Measurements from ENCODE around the gene LAMA2. TPM values are rescaled to one million over a fixed set of nuclear protein-coding genes. Genes with fewer than 3 reads are reported as not detected.
"Not testable (repeated sequence)": the region's sequence is repeated elsewhere in the genome, so short reads cannot be mapped to it uniquely, and the experiment has no call there.

The LAMA2 gene
- total RNA-seq, 2 donors from 2014 or later = 0.28 to 0.40 TPM

DNA sequence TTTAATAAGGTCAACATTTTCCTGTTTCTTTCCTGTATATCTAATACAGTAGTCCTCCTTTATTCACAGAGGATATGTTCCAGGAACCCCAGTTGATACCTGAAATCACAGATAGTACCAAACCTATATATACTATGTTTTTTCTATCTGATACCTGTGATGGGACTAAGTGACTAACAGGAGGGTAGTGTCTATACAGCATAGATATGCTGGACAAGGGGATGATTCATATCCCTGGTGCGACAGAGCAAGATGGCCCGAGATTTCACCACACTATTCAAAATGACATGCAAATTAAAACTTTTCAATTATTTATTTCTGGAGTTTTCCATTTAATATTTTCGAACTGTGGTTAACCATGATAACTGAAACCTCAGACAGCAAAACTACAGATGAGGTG lies 281.1 kb downstream of the LAMA2 start:
- Mint-ChIP-seq H3K27ac (no peak overlapping the region), H3K9me3 (no peaks in the 10 kb centered on the region), H3K4me1 (no peaks in the 10 kb centered on the region), H3K4me3 (no peak overlapping the region), H3K27me3 (no peaks in the 10 kb centered on the region), H3K36me3 (ENCODE audit: low read depth) (no peaks in the 10 kb centered on the region)
- peak; percentile 69 for ATAC-seq (replicated peaks)

DNA sequence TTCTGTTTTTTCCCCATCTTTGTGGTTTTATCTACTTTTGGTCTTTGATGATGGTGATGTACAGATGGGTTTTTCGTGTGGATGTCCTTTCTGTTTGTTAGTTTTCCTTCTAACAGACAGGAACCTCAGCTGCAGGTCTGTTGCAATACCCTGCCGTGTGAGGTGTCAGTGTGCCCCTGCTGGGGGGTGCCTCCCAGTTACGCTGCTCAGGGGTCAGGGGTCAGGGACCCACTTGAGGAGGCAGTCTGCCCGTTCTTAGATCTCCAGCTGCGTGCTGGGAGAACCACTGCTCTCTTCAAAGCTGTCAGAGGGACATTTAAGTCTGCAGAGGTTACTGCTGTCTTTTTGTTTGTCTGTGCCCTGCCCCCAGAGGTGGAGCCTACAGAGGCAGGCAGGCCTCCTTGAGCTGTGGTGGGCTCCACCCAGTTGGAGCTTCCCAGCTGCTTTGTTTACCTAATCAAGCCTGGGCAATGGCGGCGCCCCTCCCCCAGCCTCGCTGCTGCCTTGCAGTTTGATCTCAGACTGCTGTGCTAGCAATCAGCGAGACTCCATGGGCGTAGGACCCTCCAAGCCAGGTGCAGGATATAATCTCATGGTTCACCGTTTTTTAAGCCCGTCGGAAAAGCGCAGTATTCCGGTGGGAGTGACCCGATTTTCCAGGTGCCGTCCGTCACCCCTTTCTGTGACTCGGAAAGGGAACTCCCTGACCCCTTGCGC lies 289.5 kb downstream of the LAMA2 start:
- H3K9me3 Mint-ChIP-seq; H3K27ac Mint-ChIP-seq; ATAC-seq (replicated peaks); H3K4me1 Mint-ChIP-seq; H3K36me3 Mint-ChIP-seq (ENCODE audit: low read depth): not testable (repeated sequence)
- peaks cover 16% of the 10 kb centered on the region for H3K27me3 Mint-ChIP-seq
- peak overlapping the region; percentile 31 for H3K4me3 Mint-ChIP-seq

DNA sequence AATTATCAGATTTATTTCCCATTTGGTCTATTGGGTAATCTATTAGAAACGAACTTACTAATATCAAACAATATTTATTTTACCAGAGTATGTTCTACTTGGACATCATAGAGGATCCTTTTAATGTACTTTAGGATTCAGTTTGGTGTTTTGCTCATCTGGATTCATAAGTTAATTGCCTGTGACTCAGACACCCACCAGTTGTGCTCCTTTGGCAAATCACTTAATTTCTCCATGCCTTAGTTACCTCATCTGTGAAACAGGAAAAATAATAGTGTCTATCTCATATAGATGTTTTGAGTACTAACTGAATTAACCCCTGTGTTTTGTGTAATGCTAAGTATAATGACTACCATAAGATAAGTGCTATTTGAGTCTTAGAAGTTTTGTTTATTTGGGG lies 292.1 kb downstream of the LAMA2 start:
- no peak overlapping the region for H3K27ac Mint-ChIP-seq
- no peak for ATAC-seq (replicated peaks)
- H3K36me3 Mint-ChIP-seq (ENCODE audit: low read depth) = no peaks in the 10 kb centered on the region
- H3K4me3 Mint-ChIP-seq = no peak overlapping the region
- peaks cover 16% of the 10 kb centered on the region for H3K27me3 Mint-ChIP-seq
- H3K4me1 Mint-ChIP-seq = no peaks in the 10 kb centered on the region
- H3K9me3 Mint-ChIP-seq = no peaks in the 10 kb centered on the region

DNA sequence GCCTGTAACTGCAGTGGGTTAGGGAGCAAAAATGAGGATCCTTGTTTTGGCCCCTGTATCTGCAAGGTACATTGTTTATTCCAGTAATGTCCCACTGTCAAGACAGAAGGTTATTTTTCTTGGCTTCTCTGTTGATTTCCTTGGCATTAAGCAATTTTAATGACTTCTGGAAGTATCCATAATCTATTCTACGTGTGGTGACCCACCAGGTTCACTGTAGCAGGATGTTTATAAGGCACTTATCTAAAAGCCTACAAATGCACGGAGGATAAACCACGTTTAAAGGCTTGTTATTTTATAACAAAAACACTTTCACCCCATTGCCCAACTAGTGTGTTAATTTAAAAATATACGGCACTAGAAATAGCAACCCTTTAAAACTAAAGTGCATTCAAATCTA lies 294.9 kb downstream of the LAMA2 start:
- H3K4me3 Mint-ChIP-seq = no peak overlapping the region
- no peaks in the 10 kb centered on the region for H3K4me1 Mint-ChIP-seq
- ATAC-seq (replicated peaks) = no peak
- H3K27ac Mint-ChIP-seq = no peak overlapping the region
- no peaks in the 10 kb centered on the region for H3K36me3 Mint-ChIP-seq (ENCODE audit: low read depth)
- no peaks in the 10 kb centered on the region for H3K9me3 Mint-ChIP-seq
- H3K27me3 Mint-ChIP-seq = peaks cover 16% of the 10 kb centered on the region

DNA sequence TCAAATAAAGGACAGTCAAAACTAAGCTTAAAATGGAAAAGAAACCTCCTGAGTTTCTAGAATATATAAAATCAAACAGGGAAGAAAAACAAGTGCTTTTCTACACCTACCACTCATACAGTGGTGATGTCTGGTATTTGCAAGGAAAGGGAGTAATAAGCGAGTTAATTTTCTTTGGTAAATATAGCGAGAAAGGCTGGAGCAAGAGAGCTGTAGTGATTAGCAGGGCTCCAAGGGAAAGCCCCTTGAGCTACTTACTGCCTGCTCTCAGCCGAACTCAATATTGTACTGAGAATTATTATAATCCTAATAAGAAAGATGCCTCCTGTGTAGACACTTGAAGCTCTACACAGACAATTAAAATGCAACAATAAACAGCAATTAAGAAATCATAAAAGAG lies 296.3 kb downstream of the LAMA2 start:
- ATAC-seq (replicated peaks) = no peak
- no peaks in the 10 kb centered on the region for H3K4me1 Mint-ChIP-seq
- H3K27me3 Mint-ChIP-seq = peaks cover 16% of the 10 kb centered on the region
- no peak overlapping the region for H3K4me3 Mint-ChIP-seq
- H3K27ac Mint-ChIP-seq = no peak overlapping the region
- no peaks in the 10 kb centered on the region for H3K9me3 Mint-ChIP-seq
- no peaks in the 10 kb centered on the region for H3K36me3 Mint-ChIP-seq (ENCODE audit: low read depth)

DNA sequence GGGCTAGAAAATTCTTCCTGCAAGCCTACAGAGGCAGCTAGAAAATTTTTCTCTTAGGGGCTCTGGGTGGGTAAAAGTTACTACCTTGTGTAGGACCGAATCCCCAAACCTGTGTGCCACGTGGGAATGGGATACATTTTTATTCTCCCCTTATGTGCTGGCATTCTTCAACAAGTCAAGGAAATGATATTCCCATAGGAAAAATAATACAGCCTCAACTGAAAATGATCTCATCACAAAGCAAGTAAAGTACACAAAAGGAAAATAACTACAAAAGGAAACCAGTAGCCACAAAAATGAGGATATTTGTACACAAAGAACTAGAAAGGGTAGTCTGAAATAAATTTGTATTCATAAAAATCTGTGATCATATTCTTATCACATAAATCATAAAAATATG lies 298.1 kb downstream of the LAMA2 start:
- Mint-ChIP-seq H3K4me3 (no peak overlapping the region), H3K9me3 (no peaks in the 10 kb centered on the region), H3K4me1 (no peaks in the 10 kb centered on the region), H3K36me3 (ENCODE audit: low read depth) (no peaks in the 10 kb centered on the region), H3K27me3 (peaks cover 6% of the 10 kb centered on the region), H3K27ac (no peak overlapping the region)
- ATAC-seq (replicated peaks) = no peak

DNA sequence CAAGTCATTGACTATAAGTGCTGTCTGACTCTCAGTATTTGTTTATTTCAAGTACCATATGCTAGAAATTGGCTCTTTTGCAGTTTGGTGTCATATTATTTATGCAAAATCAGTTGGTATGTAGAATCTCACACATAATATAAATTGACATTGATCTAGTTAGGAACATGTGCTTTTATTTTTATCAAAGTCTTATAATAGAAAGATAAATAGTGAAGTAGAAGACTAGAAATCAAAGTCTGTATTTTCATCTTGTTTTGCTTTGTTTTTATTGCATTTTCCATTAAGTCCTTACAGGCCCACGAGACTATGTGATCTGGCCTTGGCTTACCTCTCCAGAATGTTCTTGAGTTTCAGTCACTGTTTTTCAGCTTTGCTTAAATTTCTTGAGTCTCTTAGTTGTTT lies 300.3 kb downstream of the LAMA2 start:
- H3K27ac Mint-ChIP-seq = no peak overlapping the region
- H3K4me3 Mint-ChIP-seq = no peak overlapping the region
- ATAC-seq (replicated peaks) = no peak
- H3K36me3 Mint-ChIP-seq (ENCODE audit: low read depth) = no peaks in the 10 kb centered on the region
- H3K9me3 Mint-ChIP-seq = no peaks in the 10 kb centered on the region
- H3K27me3 Mint-ChIP-seq = no peaks in the 10 kb centered on the region
- H3K4me1 Mint-ChIP-seq = no peaks in the 10 kb centered on the region

DNA sequence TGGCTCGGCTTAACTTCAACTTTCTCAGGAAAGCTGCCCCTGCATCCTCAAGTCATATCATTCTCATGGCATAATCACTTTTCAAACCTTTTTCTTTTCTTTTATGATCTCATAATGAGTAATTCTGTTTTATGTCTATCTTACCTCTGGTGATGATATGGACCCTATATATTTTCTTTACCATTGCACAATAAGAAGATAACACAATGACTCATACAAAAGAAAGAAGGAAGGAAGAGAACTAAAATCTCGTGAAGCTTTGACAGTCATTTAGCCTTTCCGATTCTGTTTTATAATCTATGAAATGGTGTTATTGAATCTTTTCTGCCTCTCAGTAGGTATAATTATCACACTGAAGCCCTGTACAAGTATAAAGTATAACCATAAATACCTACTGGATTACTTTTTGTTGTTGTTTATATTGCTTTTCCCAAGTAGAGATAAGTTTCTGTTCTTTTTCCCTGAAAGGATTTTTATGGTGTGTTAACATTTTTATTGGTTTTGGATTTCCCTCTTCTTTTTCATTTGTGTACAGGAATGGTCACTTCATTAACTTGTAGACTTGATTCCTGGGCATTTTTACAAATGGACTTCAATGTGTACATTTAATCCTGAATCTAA lies 300.9 kb downstream of the LAMA2 start:
- no peaks in the 10 kb centered on the region for H3K27me3 Mint-ChIP-seq
- no peak overlapping the region for H3K4me3 Mint-ChIP-seq
- H3K9me3 Mint-ChIP-seq = no peaks in the 10 kb centered on the region
- no peaks in the 10 kb centered on the region for H3K36me3 Mint-ChIP-seq (ENCODE audit: low read depth)
- no peak for ATAC-seq (replicated peaks)
- no peak overlapping the region for H3K27ac Mint-ChIP-seq
- no peaks in the 10 kb centered on the region for H3K4me1 Mint-ChIP-seq

DNA sequence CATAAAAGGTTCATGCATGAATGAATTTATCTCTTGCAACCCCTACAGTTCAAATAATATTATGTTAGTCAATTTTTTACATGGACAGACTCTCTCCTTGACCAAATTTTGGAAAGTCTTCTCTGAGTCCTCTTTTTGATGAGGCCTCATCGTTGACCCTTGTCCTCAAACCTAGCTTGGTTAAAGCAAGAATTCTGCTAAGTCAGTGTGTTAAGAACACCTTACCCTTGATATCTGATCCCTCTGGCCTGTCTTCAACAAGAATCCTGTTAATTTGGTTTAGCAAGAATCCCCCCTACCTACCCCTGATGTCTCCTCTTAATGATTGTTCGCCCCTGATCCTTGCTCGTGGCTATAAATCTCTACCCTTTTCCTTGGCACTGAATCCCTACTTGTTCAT lies 301.4 kb downstream of the LAMA2 start:
- no peak overlapping the region for H3K27ac Mint-ChIP-seq
- H3K36me3 Mint-ChIP-seq (ENCODE audit: low read depth) = no peaks in the 10 kb centered on the region
- H3K27me3 Mint-ChIP-seq = no peaks in the 10 kb centered on the region
- no peaks in the 10 kb centered on the region for H3K4me1 Mint-ChIP-seq
- H3K9me3 Mint-ChIP-seq = no peaks in the 10 kb centered on the region
- ATAC-seq (replicated peaks) = no peak
- no peak overlapping the region for H3K4me3 Mint-ChIP-seq

DNA sequence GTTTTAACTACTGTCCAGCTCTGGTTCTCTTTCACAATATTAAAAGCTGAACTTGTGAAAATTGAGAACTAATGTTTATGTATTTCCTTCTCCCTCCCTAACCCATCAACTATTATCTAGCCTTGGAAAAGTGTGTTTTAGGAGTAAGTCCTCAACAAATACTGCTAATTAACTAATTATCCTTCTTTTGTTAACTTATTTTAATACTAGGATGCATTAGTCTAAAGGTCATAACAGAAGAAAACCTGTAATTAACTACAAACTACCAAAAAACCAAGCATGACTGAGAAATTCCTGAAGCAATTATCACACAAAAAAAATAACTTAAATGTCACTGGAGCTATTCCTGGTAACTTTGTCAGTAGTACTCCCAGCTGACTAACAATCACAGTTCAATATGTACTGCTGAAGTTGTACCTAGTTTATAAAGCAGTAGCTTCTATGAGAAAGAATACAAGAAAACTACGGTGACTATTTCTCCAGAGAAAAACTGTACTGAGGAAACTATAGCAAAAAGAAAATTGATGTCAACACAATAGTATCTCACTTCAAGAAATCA lies 301.9 kb downstream of the LAMA2 start:
- Mint-ChIP-seq H3K4me1 (no peaks in the 10 kb centered on the region), H3K4me3 (no peak overlapping the region), H3K9me3 (no peaks in the 10 kb centered on the region), H3K27me3 (peaks cover 4% of the 10 kb centered on the region), H3K27ac (no peak overlapping the region), H3K36me3 (ENCODE audit: low read depth) (no peaks in the 10 kb centered on the region)
- no peak for ATAC-seq (replicated peaks)

DNA sequence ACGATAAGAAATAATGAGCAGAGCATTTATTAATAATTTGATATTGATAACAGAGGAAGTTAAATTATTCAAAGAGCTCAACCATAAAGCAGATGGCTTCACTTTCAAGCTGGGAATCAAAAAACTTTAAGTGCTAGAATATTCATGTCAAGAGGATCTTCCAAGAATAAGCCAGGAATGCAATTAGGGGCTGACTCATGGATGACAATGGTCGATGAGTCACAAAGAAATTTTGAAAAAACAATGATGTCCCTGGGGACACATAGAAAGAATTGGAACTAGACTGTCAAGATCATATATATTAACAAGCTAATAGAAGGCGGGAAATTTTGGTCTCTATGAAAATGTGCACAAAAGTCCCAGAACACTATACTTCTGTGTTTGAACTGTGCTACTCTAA lies 304.1 kb downstream of the LAMA2 start:
- Mint-ChIP-seq H3K9me3 (no peaks in the 10 kb centered on the region), H3K4me3 (no peak overlapping the region), H3K27me3 (peaks cover 5% of the 10 kb centered on the region), H3K27ac (no peak overlapping the region), H3K4me1 (no peaks in the 10 kb centered on the region), H3K36me3 (ENCODE audit: low read depth) (no peaks in the 10 kb centered on the region)
- no peak for ATAC-seq (replicated peaks)

DNA sequence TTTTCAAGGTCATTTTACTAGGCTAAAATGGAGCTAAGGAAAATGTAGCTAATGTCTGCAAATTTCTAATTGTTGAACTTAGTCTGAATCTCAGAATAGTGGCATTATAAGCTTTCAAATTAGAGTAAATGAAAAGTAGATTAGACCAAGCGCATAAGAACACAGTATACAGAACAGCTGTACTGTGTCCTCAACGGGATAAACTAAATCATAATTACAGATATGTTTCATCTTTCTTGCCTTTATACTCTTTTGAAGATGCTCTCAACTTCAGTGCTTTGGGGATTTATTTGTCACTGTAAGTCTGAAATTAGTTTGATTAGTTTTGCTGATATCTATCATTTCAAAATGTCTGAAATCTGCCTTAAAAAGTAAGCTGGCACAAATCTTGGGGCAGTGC lies 305.4 kb downstream of the LAMA2 start:
- Mint-ChIP-seq H3K9me3 (no peaks in the 10 kb centered on the region), H3K4me1 (no peaks in the 10 kb centered on the region), H3K36me3 (ENCODE audit: low read depth) (no peaks in the 10 kb centered on the region), H3K27ac (no peak overlapping the region), H3K4me3 (no peak overlapping the region), H3K27me3 (peaks cover 5% of the 10 kb centered on the region)
- no peak for ATAC-seq (replicated peaks)

DNA sequence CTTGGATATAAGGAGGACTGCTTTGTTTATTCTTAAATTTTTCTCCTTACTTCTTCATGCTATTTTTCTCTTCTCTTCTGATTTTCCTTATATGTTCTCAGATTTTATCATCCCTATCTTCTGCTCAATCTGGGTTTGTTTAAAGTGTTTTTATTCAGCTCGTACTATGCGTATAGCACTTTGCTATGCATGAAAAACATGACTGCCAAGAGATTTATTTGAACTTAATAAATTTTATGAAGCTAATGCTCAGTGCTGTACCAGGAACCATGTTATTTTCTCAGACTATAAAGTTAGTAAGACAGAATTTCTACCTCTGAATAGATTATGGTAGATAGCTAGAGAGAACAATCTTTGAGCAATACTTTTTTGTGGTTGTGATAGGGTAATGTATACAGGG lies 305.9 kb downstream of the LAMA2 start:
- Mint-ChIP-seq H3K36me3 (ENCODE audit: low read depth) (no peaks in the 10 kb centered on the region), H3K4me3 (no peak overlapping the region), H3K9me3 (no peaks in the 10 kb centered on the region), H3K27me3 (peaks cover 5% of the 10 kb centered on the region), H3K27ac (no peak overlapping the region), H3K4me1 (no peaks in the 10 kb centered on the region)
- no peak for ATAC-seq (replicated peaks)

DNA sequence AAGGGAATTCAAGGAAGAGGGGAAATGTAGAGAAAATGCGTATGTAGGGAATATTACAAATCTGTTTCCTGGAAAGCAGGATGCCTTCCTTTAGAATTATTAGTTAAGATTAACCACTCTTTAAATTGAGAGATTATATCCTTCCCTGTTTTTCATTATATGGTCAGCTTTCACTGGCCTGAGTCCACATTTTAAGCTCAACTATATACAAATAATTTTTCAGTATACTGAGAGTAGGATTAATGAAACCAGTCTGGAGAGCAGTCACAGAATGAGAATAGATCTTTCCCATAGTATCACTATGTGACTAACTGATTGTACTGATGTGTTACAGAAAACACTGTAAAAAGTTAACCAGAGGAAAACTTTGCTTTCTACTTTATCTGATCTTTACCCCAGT lies 306.3 kb downstream of the LAMA2 start:
- H3K4me3 Mint-ChIP-seq = no peak overlapping the region
- no peaks in the 10 kb centered on the region for H3K4me1 Mint-ChIP-seq
- H3K27me3 Mint-ChIP-seq = peaks cover 5% of the 10 kb centered on the region
- no peaks in the 10 kb centered on the region for H3K36me3 Mint-ChIP-seq (ENCODE audit: low read depth)
- ATAC-seq (replicated peaks) = no peak
- H3K27ac Mint-ChIP-seq = no peak overlapping the region
- no peaks in the 10 kb centered on the region for H3K9me3 Mint-ChIP-seq

DNA sequence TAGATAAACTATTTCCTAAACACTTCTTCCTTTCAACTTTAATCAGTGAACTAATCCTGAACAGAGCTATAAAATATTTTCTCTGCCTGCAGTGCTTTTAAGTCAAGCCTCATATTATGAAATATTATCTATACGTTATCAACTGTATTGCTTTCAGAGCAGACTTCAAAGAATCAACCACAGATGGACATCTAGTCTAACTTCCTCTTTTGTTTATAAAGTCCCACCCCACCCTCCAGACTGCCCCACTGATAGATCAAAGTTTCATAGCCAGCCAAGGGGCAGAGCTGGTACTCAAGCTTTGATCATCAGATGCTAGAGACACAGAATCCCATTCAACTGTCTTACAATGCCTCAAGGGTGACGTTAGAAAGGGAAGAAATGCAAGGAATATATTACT lies 308.3 kb downstream of the LAMA2 start:
- H3K27ac Mint-ChIP-seq = no peak overlapping the region

More for the DNA sequence above, 308.3 kb downstream of the LAMA2 start:
- H3K27me3 Mint-ChIP-seq = peaks cover 5% of the 10 kb centered on the region
- no peaks in the 10 kb centered on the region for H3K9me3 Mint-ChIP-seq
- H3K4me1 Mint-ChIP-seq = no peaks in the 10 kb centered on the region
- H3K36me3 Mint-ChIP-seq (ENCODE audit: low read depth) = no peaks in the 10 kb centered on the region
- no peak overlapping the region for H3K4me3 Mint-ChIP-seq
- ATAC-seq (replicated peaks) = no peak
